RCC 7860 (cell line): ENCODE measurements around the gene GIMAP8.

Experiments
- DNase-seq: peaks from one replicate; pipeline ENCODE4 v3.0.0-alpha.2; 2015; ENCODE audit warnings: low spot score
- FAIRE-seq: peaks from 2 replicates; lab custom pipeline; 2012; peaks lifted over from hg19 to GRCh38; lab: Jason Lieb, UNC

The GIMAP8 gene

DNA sequence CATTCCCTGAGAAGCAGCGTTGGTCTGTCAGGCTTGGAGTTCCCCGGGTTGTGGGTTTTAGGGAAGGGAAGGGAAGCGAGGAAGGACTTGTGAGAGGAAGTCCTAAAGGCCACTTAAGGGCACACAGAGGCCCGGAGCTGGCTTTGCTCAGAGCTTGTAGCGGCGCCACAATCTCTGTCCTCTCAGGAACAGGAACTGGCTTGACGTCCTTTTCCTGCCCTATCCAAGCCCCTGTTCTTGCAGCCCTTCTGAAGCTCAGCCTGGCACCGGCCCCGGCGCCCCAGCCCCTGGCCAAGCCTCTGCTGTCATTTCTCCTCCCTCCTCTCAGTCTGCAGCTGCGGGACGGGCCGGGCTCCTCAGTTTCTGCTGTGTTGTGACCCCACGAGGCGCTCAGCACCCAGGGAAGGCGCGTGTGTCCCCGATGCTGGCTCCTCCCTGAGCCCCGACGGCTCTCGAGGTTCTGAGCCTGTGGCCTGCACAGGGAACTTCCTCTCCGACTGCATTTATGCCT lies at the start of gene GIMAP8:
Gene GIMAP8, plus strand, starts transcription at position 140 of the 511 bp plus-strand sequence. CDS start 16,069 bp downstream, outside the sequence.
- FAIRE-seq (no peak), DNase-seq (no peak)

GRCh38 chr7:150400788-150401423 lies 49.5 kb upstream of the GIMAP8 start:
- DNase-seq (no peak), FAIRE-seq (no peak)

- DNase-seq (no peak), FAIRE-seq (no peak)
Measured at GRCh38 chr7:150401424-150401790, 49.0 kb upstream of the GIMAP8 start.

- DNase-seq (no peak), FAIRE-seq (no peak)
Measured at GRCh38 chr7:150401861-150402631, 48.4 kb upstream of the GIMAP8 start.

- FAIRE-seq (no peak), DNase-seq (no peak)
Measured at GRCh38 chr7:150402671-150403321, 47.6 kb upstream of the GIMAP8 start.

- DNase-seq: no peak
- no peak for FAIRE-seq
Measured at GRCh38 chr7:150403376-150404171, 46.9 kb upstream of the GIMAP8 start.

DNA sequence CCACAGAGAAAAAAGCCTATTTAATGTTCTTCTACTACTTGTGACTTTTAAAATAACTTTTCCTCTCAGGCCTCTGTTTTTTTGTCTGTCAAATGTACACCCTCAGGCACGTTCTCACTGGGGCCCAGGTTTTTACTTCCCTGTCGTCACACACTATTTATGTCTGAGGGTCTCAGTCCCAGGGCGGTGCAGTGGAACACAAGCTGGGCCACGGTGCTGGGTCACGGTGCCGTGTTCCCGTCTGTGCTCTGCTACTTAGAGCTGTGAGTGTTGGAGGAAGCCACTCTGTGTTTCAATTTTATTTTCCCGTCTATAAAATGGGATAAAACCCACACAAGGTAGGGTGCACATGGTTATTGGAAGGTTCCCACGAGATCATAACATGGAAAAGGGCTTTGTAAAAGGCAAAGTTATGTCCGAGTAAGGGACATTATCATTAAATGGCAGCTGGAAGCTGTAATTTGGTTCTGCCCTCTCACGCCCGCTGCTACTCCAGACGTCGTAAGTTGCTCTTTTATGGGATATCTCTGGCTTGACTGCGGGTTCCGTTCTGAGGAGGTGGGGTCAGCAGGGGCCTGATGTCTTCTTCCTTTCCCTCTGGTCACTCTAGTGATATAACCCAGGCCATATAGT lies 46.1 kb upstream of the GIMAP8 start:
- no peak for DNase-seq
- no peak for FAIRE-seq

DNA sequence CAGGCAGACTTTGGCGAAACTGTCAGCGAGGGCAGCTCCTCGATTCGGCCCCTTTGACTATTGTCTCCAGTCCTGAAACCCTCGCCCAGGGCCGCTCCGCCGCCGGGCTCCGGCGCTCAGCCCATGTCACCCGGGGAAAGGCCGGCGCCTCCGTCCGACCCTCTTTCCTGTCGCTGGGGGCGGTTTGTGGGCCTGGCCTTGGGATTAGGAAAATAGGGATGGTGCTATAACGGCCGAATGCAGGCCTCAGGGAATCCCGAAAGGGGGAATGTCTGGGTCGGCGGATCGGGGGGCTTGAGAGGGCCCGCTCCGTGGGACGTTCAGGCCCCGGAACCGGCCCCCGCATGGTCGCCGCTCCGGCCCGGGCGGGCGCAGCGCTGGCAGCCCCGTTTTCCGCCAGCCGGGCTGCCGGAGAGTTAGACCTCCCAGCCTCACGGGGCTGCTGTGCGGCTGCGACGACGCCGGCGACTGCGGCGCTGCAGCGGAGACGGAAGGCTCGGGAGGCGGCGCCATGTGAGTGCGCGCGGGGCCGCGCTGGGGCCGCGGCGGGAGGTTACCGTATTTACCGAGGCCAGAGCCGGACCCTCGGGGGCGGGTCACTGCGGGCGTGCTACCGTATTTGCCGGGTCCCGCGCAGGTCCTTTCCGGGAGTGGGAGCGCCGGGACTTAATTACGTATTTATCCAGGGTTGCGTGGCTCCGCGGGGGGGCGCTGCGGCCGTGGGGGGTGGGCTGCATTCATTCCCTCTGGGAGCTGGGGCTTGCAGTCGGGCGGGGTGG lies 45.4 kb upstream of the GIMAP8 start:
- FAIRE-seq (no peak), DNase-seq (peak; percentile 70)

DNA sequence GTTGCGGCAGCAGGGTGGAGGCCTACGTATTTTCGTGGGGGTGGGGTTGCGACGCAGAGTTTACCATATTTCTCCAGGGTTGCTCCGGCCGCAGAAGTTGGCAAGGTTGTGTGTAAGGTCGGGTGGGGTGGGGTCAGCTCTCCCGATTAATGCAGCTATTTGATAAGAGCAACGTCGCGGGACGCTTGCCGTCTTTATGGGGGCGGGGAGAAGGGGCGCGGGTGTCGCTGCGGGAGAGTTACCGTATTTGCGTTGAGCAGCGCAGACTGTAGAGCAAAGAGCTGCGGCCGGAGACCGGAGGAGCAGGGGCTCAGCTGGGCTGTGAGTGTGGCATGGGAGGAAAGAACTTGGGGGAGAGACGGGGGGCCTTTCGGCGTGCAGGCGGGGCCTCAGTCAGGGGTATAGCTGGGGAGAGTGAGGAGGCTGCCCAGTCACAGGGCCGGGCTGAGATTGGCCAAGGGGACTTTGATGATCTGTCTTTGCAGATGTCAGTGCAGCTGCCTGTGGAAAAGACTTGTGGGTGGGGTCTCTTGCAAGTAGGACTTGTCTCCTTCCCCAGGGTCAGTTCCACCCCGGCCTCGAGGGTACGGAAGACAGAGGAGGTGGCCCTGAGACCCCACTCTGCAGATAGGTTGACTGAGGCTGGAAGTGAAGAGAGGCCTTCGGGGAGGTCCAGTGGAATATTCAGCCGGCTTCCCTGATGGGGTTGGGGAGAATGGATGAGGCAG lies 44.7 kb upstream of the GIMAP8 start:
- FAIRE-seq (no peak), DNase-seq (no peak)

- no peak for FAIRE-seq
- DNase-seq: no peak
Measured at GRCh38 chr7:150406312-150406566, 44.2 kb upstream of the GIMAP8 start.

DNA sequence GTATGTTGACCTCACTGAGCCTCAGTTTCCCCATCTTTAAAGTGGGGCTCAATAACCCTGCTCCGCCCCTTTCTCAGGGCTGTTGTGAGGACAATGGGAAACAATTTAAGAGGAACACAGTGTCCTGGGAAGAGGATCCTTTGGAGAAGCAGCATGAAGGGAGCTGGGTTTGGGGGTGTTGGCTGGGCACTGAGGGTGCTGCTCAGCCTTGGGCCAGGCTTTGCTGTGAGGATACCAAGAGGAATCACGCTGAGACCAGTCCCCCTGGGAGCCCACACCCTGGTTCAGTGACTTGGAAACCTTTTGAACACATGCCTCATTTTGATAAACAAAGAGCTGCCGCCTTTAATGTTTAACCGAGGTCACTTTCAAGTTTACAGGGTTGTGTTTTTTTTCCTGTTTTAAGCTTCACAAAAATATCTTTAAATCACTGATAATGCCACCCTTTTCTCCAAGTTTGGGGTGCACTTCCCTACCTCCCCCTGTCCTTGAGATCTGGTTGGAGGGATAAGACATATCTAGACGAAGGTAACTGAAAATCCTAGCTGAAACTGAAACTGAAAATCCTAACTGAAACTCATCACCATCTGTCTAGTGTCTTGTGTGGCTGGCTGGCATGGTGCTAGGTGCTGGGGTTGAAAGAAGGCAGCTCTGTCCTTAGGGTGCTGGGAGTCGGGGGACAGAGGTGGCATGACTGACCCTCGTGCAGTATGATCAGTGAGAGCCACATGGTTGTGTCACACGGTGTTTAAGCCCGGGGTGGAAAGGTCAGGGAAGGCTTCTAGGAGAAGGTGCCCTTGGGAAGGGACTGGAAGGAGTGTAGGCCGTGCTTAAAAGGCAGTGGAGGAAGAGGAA lies 43.6 kb upstream of the GIMAP8 start:
- FAIRE-seq: peak; percentile 60

DNA sequence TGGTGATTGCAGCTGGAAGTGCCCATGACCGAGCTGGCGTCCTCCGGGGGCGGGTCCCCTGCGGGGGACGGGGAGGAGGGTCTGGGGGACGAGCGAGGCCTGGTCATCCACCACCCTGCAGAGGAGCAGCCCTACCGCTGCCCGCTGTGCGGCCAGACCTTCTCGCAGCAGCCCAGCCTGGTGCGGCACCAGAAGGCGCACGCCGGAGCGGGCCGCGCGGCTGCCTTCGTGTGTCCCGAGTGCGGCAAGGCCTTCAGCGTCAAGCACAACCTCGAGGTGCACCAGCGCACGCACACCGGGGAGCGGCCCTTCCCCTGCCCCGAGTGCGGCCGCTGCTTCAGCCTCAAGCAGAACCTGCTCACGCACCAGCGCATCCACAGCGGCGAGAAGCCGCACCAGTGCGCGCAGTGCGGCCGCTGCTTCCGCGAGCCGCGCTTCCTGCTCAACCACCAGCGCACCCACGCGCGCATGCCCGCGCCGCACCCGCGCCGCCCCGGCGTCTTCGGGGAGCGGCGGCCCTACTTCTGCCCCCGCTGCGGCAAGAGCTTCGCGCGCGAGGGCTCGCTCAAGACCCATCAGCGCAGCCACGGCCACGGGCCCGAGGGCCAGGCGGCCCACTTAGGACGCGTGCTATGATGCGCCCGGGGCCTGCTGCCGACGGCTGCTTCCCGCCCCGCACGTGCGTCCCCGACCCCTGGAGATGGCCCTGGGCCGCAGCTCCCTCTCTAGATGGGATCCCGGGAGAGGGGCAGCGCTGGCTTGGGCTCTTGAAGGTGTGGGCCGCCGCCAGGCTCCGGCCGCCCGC lies 42.6 kb upstream of the GIMAP8 start:
- no peak for DNase-seq
- FAIRE-seq: no peak

More for the DNA sequence above, 43.6 kb upstream of the GIMAP8 start:
- peak; percentile 62 for DNase-seq

GRCh38 chr7:150408393-150409299 lies 41.8 kb upstream of the GIMAP8 start:
- no peak for DNase-seq
- no peak for FAIRE-seq

DNA sequence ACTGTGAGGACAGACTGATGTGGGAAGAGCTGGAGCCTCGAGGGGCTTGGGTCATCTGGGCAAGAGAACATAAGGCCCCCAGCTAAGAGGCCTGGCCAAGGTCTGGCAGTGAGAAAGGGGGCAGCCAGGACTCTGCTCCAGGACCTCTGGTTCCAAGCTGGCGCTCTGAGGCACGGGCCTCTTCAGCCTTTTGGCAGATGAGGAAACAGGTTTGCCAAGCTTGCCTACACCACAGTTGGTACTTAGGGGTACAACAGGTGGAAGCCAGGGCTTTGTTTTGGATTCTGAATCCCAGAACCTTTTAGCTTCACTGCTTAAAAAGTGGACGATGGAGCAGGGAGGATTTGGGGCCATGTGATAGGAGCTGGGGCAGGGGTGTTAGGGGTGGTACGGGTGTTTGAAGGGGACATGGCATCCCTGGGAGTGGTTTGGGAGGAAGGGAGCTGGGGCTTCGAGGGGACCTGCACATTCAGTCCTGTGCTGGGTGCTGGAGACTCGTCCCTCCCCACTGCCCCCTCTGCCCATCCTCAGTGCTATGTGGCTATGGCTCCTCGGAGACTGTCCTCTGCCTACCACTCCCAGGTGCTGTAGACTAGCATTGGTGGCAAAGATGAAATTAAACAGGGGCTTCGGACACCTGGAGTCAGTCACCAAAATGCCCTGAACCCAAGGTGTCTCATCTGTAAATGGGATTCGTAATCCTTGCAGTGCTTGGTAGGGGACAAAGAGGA lies 41.0 kb upstream of the GIMAP8 start:
- DNase-seq (no peak), FAIRE-seq (no peak)

DNA sequence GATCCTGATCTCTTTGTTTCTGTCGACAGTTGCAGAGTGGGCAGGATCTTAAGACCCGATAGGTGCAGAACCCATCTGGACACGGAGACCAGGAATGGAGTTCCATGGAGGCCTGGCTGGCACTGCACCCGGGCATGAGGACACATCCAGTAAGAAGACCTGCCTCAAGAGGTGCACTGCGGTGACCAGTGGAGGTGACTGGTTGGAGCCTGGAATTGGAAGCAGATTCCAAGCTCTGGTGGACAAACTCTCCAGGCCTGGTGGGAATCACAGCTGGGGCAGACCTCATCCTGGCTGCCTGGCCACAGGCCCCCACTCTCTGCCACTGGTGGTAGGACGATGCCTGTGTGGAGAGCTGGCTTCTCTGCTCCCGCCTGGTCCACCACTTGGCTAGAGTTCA lies 40.3 kb upstream of the GIMAP8 start:
- FAIRE-seq (no peak), DNase-seq (no peak)
